Myometrial cell (primary cell): ENCODE results near the gene CARTPT. TPM values are rescaled to one million over a fixed set of nuclear protein-coding genes. Genes with fewer than 3 reads are reported as not detected.

Experiments
- total RNA-seq: library from RNA; depleted of rRNA; stranded (reverse); fragments of >200 nt; gene quantifications from 2 replicates; pipeline ENCODE4 v1.2.3, GENCODE V29; 2015

Gene CARTPT
- not detected in 2 replicates for total RNA-seq

GRCh38 chr5:71719063-71719964, at the start of gene CARTPT:
Gene CARTPT (plus strand): TSS chr5:71719275. CDS start chr5:71719294, 19 bp downstream.

Other genes with a start within 250 kb of the CARTPT start
- gene MCCC2, start 131.9 kb upstream of the CARTPT start, total RNA-seq: 23.6 and 26.9 TPM in 2 replicates